ENCODE data around the gene SOWAHA. TPM values are rescaled to one million over a fixed set of nuclear protein-coding genes. Genes with fewer than 3 reads are reported as not detected.

Gene SOWAHA
- total RNA-seq, 1 experiment from 2014 or later, result 0.20 TPM

GRCh38 chr5:132778856-132779255 lies 34.2 kb upstream of the SOWAHA start:
- WGBS (ENCODE audit: extremely low coverage, insufficient read length, low lambda C conversion rate), result no CpG with 5 or more reads among the region's 5 CpGs
- no peak overlapping the region for H4K91ac ChIP-seq (ENCODE audit: insufficient read length, low read depth, low read length)
- peaks cover 2% of the 10 kb centered on the region; the same call in 1 of the 2 replicates for H3K79me2 ChIP-seq (ENCODE audit: insufficient read depth, low read length)

More at GRCh38 chr5:132778856-132779255, 34.2 kb upstream of the SOWAHA start:
- Mint-ChIP-seq H3K27me3 (ENCODE audit: low read depth) (peaks cover 66% of the 10 kb centered on the region), H3K4me1 (peaks cover 15 to 17% of the 10 kb centered on the region in 2 experiments), H3K4me3 (no peak overlapping the region), H3K27ac (no peak overlapping the region), H3K9me3 (no peaks in the 10 kb centered on the region; a peak in 1 of 5 replicates), H3K36me3 (ENCODE audit: insufficient read depth in 1 of 3, low read depth in 3 of 3) (no peaks in the 10 kb centered on the region)
- Histone ChIP-seq H2BK20ac (ENCODE audit: low read depth, low read length, poor library complexity, severe bottlenecking) (no peak overlapping the region), H4K8ac (replicated peaks; ENCODE audit: insufficient read length, low read depth, low read length) (no peak overlapping the region), H3K14ac (ENCODE audit: insufficient read depth, low read length) (no peak overlapping the region), H3K27ac (ENCODE audit: insufficient read length, low read depth, low read length) (no peak overlapping the region), H3K4me2 (ENCODE audit: insufficient read depth, insufficient read length, low read length) (no peak overlapping the region), H3K9ac (ENCODE audit: extremely low read depth, insufficient read length, low read length) (no peak overlapping the region), H3K79me1 (ENCODE audit: insufficient read depth, low read depth, low read length, poor library complexity, severe bottlenecking) (peaks cover 2% of the 10 kb centered on the region), H3K23me2 (ENCODE audit: insufficient read length, low read depth, low read length, poor library complexity, severe bottlenecking) (peaks cover 13% of the 10 kb centered on the region), H2BK12ac (ENCODE audit: insufficient read length, low read depth, low read length) (no peak overlapping the region), H2BK5ac (ENCODE audit: insufficient read length, low read length) (no peak overlapping the region), H3K56ac (ENCODE audit: insufficient read length, low read depth, low read length) (no peak overlapping the region), H4K5ac (ENCODE audit: insufficient read length, low read depth, low read length) (no peak overlapping the region), H2BK120ac (ENCODE audit: low read depth, low read length, poor library complexity, severe bottlenecking) (no peak overlapping the region), H3K23ac (ENCODE audit: insufficient read length, low read depth, low read length) (no peak overlapping the region), H3K9me3 (ENCODE audit: control insufficient read depth, low read depth, low read length) (no peaks in the 10 kb centered on the region), H2AFZ (ENCODE audit: low read length) (no peak overlapping the region), H2BK15ac (ENCODE audit: low read depth, low read length) (no peak overlapping the region), H4K20me1 (ENCODE audit: control insufficient read depth, insufficient read depth, insufficient read length) (no peaks in the 10 kb centered on the region), H3K4me1 (ENCODE audit: insufficient read depth, low read length) (peaks cover 6% of the 10 kb centered on the region; the same call in 1 of the 2 replicates), H3T11ph (ENCODE audit: low read length) (no peak overlapping the region), H2AK5ac (ENCODE audit: insufficient read length, low read length) (no peak overlapping the region), H3K27me3 (ENCODE audit: insufficient read depth, low read length) (peaks cover 16% of the 10 kb centered on the region; the same call in 1 of the 2 replicates), H3K18ac (ENCODE audit: insufficient read length, low read depth, low read length) (no peak overlapping the region), H3K4ac (ENCODE audit: low read depth, low read length) (no peak overlapping the region)
- DNase-seq, result no peak
- no peak for TF ChIP-seq CTCF (conservative IDR thresholded peaks at IDR 0.05)
